Ishikawa (cell line): Measurements from ENCODE around the gene DISP2.

ENCODE experiments used
- CEBPB ChIP-seq: IDR thresholded peaks from 2 replicates; pipeline ENCODE4 v1.6.1; 2012
- CREB1 ChIP-seq: IDR thresholded peaks from 2 replicates; pipeline ENCODE4 v1.6.1; 2012; ENCODE audit warnings: low read depth
- EGR1 ChIP-seq: IDR thresholded peaks from 2 replicates; pipeline ENCODE4 v1.6.1; 2012
- EP300 ChIP-seq: IDR thresholded peaks from 2 replicates; pipeline ENCODE4 v1.6.1; 2012; ENCODE audit warnings: borderline replicate concordance
- FOXM1 ChIP-seq: IDR thresholded peaks from 2 replicates; pipeline ENCODE4 v1.6.1; 2012; ENCODE audit warnings: low read depth, borderline replicate concordance
- MAX ChIP-seq: IDR thresholded peaks from 2 replicates; pipeline ENCODE4 v1.6.1; 2012
- NFIC ChIP-seq: IDR thresholded peaks from 2 replicates; pipeline ENCODE4 v1.6.1; 2012
- RAD21 ChIP-seq: IDR thresholded peaks from 2 replicates; pipeline ENCODE4 v1.6.1; 2012; ENCODE audit warnings: low read depth
- REST ChIP-seq: IDR thresholded peaks from 2 replicates; pipeline ENCODE4 v1.6.1; 2012; ENCODE audit warnings: low read depth, mild to moderate bottlenecking
- TAF1 ChIP-seq: IDR thresholded peaks from 2 replicates; pipeline ENCODE4 v1.6.1; 2012; ENCODE audit warnings: low read depth, mild to moderate bottlenecking
- TCF12 ChIP-seq: IDR thresholded peaks from 2 replicates; pipeline ENCODE4 v1.6.1; 2012; ENCODE audit warnings: low read depth
- TEAD4 ChIP-seq: IDR thresholded peaks from 2 replicates; pipeline ENCODE4 v1.6.1; 2012
- USF1 ChIP-seq: IDR thresholded peaks from 2 replicates; pipeline ENCODE4 v1.6.1; 2012
- YY1 ChIP-seq: IDR thresholded peaks from 2 replicates; pipeline ENCODE4 v1.6.1; 2012; ENCODE audit warnings: low read depth
- ZBTB7A ChIP-seq: IDR thresholded peaks from 2 replicates; pipeline ENCODE4 v1.6.1; 2012; ENCODE audit warnings: low read depth

DISP2 gene

DNA sequence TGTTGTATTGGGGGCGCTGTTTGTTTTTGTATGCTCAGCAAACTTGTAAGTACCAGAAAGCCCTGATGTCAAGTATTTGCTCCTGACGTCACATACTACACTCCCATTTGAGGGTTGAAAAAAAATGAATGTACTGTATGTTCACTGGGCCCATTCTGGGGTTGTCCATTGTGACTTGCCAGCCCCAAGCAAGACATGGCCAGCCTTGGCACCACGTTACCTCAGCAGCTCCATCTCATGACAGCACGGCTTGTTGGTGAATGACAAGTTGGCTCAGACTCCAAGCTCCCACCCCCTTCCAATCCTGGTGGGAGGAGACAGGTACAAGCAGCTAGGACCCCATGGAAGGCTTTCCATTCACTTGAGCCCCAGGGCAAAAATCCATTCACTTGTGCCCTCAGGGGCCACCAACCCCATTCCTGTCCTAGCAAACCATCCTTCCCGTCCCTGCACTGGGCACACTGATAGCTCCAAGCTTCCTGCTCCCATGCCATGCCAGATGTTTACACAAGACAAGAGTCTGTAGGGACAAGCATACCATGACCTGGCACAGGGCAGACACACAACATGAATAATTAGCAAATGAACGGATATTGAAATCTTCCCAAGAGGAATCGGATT lies 5.6 kb upstream of the DISP2 start:
- TF ChIP-seq FOXM1 (no peak), YY1 (no peak), CEBPB (no peak), TAF1 (no peak), USF1 (no peak), ZBTB7A (no peak), NFIC (no peak)

GRCh38 chr15:40353697-40354096 lies 4.3 kb upstream of the DISP2 start:
- TF ChIP-seq TAF1 = no peak

DNA sequence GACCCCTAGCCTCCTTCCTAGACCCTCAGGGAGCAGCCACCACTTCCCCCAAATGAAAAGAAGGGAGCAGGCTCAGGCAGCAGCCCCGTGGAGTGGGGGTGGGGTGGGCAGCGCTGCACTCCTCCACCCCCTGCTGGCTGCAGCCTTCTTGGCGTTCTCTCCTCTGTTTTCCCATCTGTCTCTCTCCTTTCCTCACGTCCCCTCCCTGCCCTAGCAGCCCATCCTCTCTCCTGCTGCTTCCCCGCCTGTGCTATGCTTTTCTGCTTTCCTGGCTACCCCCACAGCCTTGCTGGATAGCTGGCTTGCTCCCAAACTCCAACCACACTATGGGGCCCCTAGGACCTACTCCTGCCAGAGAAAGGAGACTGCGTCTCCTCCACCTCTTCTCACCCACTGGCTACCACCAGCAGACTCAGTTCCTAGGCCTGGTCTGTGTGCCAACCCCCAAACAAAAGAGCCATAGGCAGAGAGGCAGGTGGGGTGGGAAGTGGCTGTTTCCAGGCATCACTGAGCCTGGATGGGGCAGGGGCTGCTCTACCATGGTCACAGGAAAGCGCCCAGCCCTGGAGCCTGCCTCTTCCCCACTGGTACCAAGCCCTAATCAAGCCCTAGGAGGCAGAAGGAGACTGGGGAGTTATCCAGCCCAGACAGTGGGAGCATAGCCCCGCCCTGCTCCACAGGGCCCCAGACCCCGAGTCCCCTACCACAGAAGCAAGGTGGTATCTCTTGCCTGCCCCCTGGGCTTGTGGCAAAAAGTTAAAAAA lies 3.4 kb upstream of the DISP2 start:
- TF ChIP-seq CREB1 = no peak
- TF ChIP-seq USF1 = no peak
- no peak for TF ChIP-seq REST
- no peak for TF ChIP-seq TCF12
- no peak for TF ChIP-seq CEBPB
- no peak for TF ChIP-seq RAD21
- TF ChIP-seq YY1 = no peak
- TF ChIP-seq NFIC = no peak
- TF ChIP-seq FOXM1 = no peak
- TF ChIP-seq MAX = no peak
- TF ChIP-seq EP300 = no peak
- no peak for TF ChIP-seq ZBTB7A
- TF ChIP-seq EGR1 = no peak
- TF ChIP-seq TAF1 = no peak
- TF ChIP-seq TEAD4 = no peak

DNA sequence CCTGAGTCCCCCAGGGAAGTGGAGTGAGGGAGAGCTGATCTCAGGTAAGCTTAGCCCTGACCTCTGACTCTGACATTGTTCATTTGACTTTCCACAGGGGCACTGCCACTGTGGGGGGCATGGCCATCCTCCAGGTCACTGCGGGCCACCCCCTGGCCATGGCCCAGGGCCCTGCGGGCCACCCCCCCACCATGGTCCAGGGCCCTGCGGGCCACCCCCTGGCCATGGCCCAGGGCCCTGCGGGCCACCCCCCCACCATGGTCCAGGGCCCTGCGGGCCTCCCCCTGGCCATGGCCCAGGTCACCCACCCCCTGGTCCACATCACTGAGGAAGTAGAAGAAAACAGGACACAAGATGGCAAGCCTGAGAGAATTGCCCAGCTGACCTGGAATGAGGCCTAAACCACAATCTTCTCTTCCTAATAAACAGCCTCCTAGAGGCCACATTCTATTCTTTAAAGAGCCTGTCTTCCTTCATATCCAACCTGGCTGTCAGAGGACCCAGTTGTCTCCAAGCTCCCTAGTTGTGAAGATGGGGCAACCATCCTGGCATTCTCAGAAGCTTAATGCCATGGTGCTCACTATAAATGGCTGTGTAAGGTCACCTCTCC lies 1.9 kb upstream of the DISP2 start:
- TF ChIP-seq RAD21 = no peak
- TF ChIP-seq ZBTB7A = no peak
- TF ChIP-seq YY1 = no peak
- TF ChIP-seq EGR1 = no peak
- TF ChIP-seq TAF1 = no peak
- no peak for TF ChIP-seq CREB1
- TF ChIP-seq USF1 = no peak
- TF ChIP-seq TCF12 = no peak
- no peak for TF ChIP-seq FOXM1
- no peak for TF ChIP-seq EP300
- no peak for TF ChIP-seq MAX
- TF ChIP-seq NFIC = no peak
- TF ChIP-seq TEAD4 = no peak
- no peak for TF ChIP-seq REST
- TF ChIP-seq CEBPB = no peak

- TF ChIP-seq ZBTB7A (no peak), CEBPB (no peak), TAF1 (no peak), FOXM1 (no peak), CREB1 (no peak), MAX (no peak), EP300 (no peak), NFIC (no peak), RAD21 (no peak), USF1 (no peak), TEAD4 (no peak), EGR1 (no peak), YY1 (no peak)
Measured at GRCh38 chr15:40357246-40357645, 773 bp upstream of the DISP2 start.
